ENCODE results near the gene DLG2.

- TF ChIP-seq CTCF (IDR thresholded peaks at IDR 0.05; ENCODE audit: insufficient read depth, low read depth, low read length), result no peak
- TF ChIP-seq EZH2 (IDR thresholded peaks at IDR 0.05; ENCODE audit: insufficient read depth, low read length), result no peak
These were observed 939.7 kb downstream of the DLG2 start for GRCh38 chr11:84687433-84687832.
